IPS-18c (cell line): ENCODE measurements around the gene LTV1.
"Not testable (repeated sequence)": the region's sequence is repeated elsewhere in the genome, so short reads cannot be mapped to it uniquely, and the experiment has no call there.

Experiments
- H3K4me3 ChIP-seq: 2 replicates; pipeline ENCODE4 v1.7.0; 2013; ENCODE audit warnings: low read depth, mild to moderate bottlenecking, low read length, moderate library complexity; ENCODE audit not compliant: insufficient read depth
- H3K9me3 ChIP-seq: one replicate; pipeline ENCODE4 v1.6.1; 2013; ENCODE audit warnings: mild to moderate bottlenecking, low read length, moderate library complexity; ENCODE audit not compliant: control insufficient read depth, insufficient read depth

Gene LTV1

GRCh38 chr6:143872201-143872600 is 29.1 kb downstream of the LTV1 start:
- no peaks in the 10 kb centered on the region for H3K9me3 ChIP-seq
- no peak overlapping the region for H3K4me3 ChIP-seq

GRCh38 chr6:143873600-143873999 is 30.5 kb downstream of the LTV1 start:
- H3K4me3 ChIP-seq, H3K9me3 ChIP-seq: not testable (repeated sequence)

GRCh38 chr6:143874503-143874902 is 31.4 kb downstream of the LTV1 start:
- not testable (repeated sequence) for H3K9me3 ChIP-seq, H3K4me3 ChIP-seq

GRCh38 chr6:143877584-143878271 is 34.6 kb downstream of the LTV1 start:
- no peaks in the 10 kb centered on the region for H3K9me3 ChIP-seq

GRCh38 chr6:143878272-143878760 is 35.2 kb downstream of the LTV1 start:
- Histone ChIP-seq H3K4me3 (no peak overlapping the region), H3K9me3 (no peaks in the 10 kb centered on the region)

More at GRCh38 chr6:143877584-143878271, 34.6 kb downstream of the LTV1 start:
- H3K4me3 ChIP-seq, result no peak overlapping the region

GRCh38 chr6:143880412-143880811 is 37.3 kb downstream of the LTV1 start:
- Histone ChIP-seq H3K4me3 (no peak overlapping the region), H3K9me3 (no peaks in the 10 kb centered on the region)

- Histone ChIP-seq H3K4me3 (no peak overlapping the region), H3K9me3 (no peaks in the 10 kb centered on the region)
Measured at GRCh38 chr6:143882401-143882930, 39.3 kb downstream of the LTV1 start.

- Histone ChIP-seq H3K9me3 (no peaks in the 10 kb centered on the region), H3K4me3 (no peak overlapping the region)
Measured at GRCh38 chr6:143884216-143884900, 41.2 kb downstream of the LTV1 start.

GRCh38 chr6:143885116-143885515 is 42.0 kb downstream of the LTV1 start:
- H3K4me3 ChIP-seq, result no peak overlapping the region
- H3K9me3 ChIP-seq, result no peaks in the 10 kb centered on the region

GRCh38 chr6:143894655-143895054 is 51.5 kb downstream of the LTV1 start:
- no peaks in the 10 kb centered on the region for H3K9me3 ChIP-seq
- H3K4me3 ChIP-seq, result no peak overlapping the region

- Histone ChIP-seq H3K9me3 (no peaks in the 10 kb centered on the region), H3K4me3 (no peak overlapping the region)
Measured at GRCh38 chr6:143896126-143896860, 53.2 kb downstream of the LTV1 start.

GRCh38 chr6:143900358-143900757 is 57.2 kb downstream of the LTV1 start:
- Histone ChIP-seq H3K9me3 (no peaks in the 10 kb centered on the region), H3K4me3 (no peak overlapping the region)

- no peaks in the 10 kb centered on the region for H3K9me3 ChIP-seq
- no peak overlapping the region for H3K4me3 ChIP-seq
Measured at GRCh38 chr6:143901885-143902750, 59.0 kb downstream of the LTV1 start.

- Histone ChIP-seq H3K9me3 (no peaks in the 10 kb centered on the region), H3K4me3 (no peak overlapping the region)
Measured at GRCh38 chr6:143902827-143903226, 59.7 kb downstream of the LTV1 start.

GRCh38 chr6:143911028-143911427 is 67.9 kb downstream of the LTV1 start:
- H3K9me3 ChIP-seq, result no peaks in the 10 kb centered on the region

GRCh38 chr6:143912671-143913070 is 69.5 kb downstream of the LTV1 start:
- H3K9me3 ChIP-seq, result no peaks in the 10 kb centered on the region
- H3K4me3 ChIP-seq, result no peak overlapping the region

More at GRCh38 chr6:143911028-143911427, 67.9 kb downstream of the LTV1 start:
- no peak overlapping the region for H3K4me3 ChIP-seq
